Measurements from ENCODE around the gene CSF1.

CSF1 gene

DNA sequence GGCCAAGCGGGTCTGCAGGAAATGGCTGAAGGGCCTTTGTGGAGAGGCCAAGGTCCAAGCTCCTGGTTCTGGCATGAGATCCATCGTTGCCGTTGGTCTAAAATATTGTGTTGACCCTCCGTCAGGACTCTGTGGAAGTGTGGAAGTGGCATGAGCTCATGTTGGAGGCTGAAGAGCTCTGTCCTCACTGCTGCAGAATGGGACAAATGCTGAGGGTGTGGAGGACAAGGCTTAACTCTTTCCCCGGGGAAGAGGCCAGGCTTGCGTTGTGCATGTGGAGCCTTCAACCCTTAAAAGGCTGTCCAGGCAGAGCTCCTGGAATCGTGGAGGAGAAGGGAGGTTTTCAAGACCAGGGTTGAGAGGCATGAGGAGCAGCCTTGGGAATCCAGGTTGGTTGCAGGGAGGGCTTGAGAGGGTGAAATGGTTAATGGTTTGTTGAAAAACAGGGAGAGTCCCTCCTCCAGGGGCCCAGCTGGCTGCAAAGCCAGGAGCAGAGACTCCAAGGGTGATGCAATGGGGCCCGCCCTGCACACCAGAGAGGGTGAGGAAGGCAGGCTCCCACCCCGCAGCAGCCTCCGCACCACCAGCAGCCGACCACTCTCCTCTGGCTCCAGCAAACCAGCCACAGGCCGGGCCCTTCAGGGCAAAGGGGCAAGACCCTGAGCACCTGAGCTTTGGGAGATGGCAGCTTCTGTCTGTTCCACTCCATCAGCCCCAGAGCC lies 67.2 kb downstream of the CSF1 start:
- DNase-seq (ENCODE audit: low spot score), result no peak
- no peak overlapping the region for H3K27ac ChIP-seq (replicated peaks; ENCODE audit: low read length)
- no peaks in the 10 kb centered on the region for H3K36me3 ChIP-seq (replicated peaks in 1 of 2; ENCODE audit: control insufficient read depth in 2 of 2, insufficient read depth in 2 of 2, low read length in 2 of 2)
- no peak overlapping the region for H3K4me2 ChIP-seq (ENCODE audit: insufficient read depth, low read length, poor library complexity, severe bottlenecking)
- H3K4ac ChIP-seq (ENCODE audit: low read length), result no peak overlapping the region
- H3K27me3 ChIP-seq (ENCODE audit: control insufficient read depth in 3 of 3, insufficient read depth in 3 of 3, low read depth in 1 of 3, low read length in 3 of 3), result peaks cover 0 to 3% (median 0%) of the 10 kb centered on the region in 3 experiments
- H3K14ac ChIP-seq (ENCODE audit: low read length), result peak overlapping the region; percentile 47
- H2AK5ac ChIP-seq (ENCODE audit: low read depth, low read length), result no peak overlapping the region
- no peak overlapping the region for H2BK120ac ChIP-seq (ENCODE audit: low read depth, low read length)
- no peaks in the 10 kb centered on the region for H3K79me1 ChIP-seq (ENCODE audit: low read depth, low read length)
- no peak overlapping the region for H2BK5ac ChIP-seq (ENCODE audit: low read length)
- H4K8ac ChIP-seq (ENCODE audit: low read depth, low read length), result peak overlapping the region; percentile 96
- no peak overlapping the region for H3K4me3 ChIP-seq (ENCODE audit: low read length in 2 of 2)
- peaks cover 0 to 3% of the 10 kb centered on the region in 2 donors for H3K4me1 ChIP-seq (ENCODE audit: control insufficient read depth in 2 of 2, insufficient read depth in 1 of 2, low read depth in 1 of 2, low read length in 2 of 2)
- H4K91ac ChIP-seq (ENCODE audit: low read depth, low read length, poor library complexity), result no peak overlapping the region
- peak overlapping the region; percentile 3 for H2BK15ac ChIP-seq (ENCODE audit: low read length)
- H3K9me3 ChIP-seq (replicated peaks in 1 of 2; ENCODE audit: control insufficient read depth in 2 of 2, insufficient read depth in 1 of 2, low read depth in 1 of 2, low read length in 2 of 2), result no peaks in the 10 kb centered on the region
- peak overlapping the region; percentile 12 for H3K18ac ChIP-seq (ENCODE audit: low read length)
- no peak overlapping the region for H3K9ac ChIP-seq (ENCODE audit: low read depth, low read length, poor library complexity)
- H3K23ac ChIP-seq (ENCODE audit: low read depth, low read length, poor library complexity), result no peak overlapping the region
- H2AFZ ChIP-seq (ENCODE audit: low read length), result no peak overlapping the region
- no CpG with 5 or more reads among the region's 12 CpGs for WGBS, 2 donors (ENCODE audit: extremely low coverage in 2 of 2, insufficient read length in 2 of 2, insufficient replicate concordance in 1 of 2)
- H2BK12ac ChIP-seq (ENCODE audit: low read length), result no peak overlapping the region

GRCh38 chr1:109978761-109979488 lies 68.3 kb downstream of the CSF1 start:
- no peak for DNase-seq (ENCODE audit: low spot score)

DNA sequence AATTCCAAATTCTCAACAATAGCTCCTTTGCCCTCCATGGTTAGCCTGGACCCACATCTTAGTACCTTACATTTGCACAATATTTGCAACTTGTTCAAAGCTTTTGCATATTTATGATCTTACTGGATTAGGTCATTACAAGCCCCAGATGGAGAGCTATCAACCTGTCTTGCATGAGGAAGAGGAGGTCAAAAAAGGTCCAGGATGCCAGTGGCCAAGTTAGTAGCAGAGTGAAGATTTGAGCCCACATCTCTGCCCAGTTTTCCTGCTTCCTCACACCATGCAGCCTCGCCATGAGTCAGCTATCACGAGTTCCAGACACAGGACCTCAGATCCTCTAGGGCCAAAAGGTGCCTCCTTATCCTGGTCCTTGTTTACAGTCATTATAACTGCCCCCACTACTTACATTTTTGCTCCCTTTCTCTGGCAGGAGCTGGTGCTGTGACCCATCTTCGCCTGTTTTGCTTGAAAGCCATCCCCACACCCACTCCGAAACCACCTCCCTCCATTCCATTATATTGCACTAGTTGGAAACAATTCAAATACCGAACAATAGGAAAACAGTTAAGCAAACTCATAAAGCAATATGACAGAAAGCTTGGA lies 68.9 kb downstream of the CSF1 start:
- no CpG with 5 or more reads among the region's 5 CpGs for WGBS, 2 donors (ENCODE audit: extremely low coverage in 2 of 2, insufficient read length in 2 of 2, insufficient replicate concordance in 1 of 2)
- no peaks in the 10 kb centered on the region for H3K79me1 ChIP-seq (ENCODE audit: low read depth, low read length)
- no peak overlapping the region for H3K4me3 ChIP-seq (ENCODE audit: low read length in 2 of 2)
- no peaks in the 10 kb centered on the region for H3K9me3 ChIP-seq (replicated peaks in 1 of 2; ENCODE audit: control insufficient read depth in 2 of 2, insufficient read depth in 1 of 2, low read depth in 1 of 2, low read length in 2 of 2)
- H3K4me2 ChIP-seq (ENCODE audit: insufficient read depth, low read length, poor library complexity, severe bottlenecking), result no peak overlapping the region
- no peak overlapping the region for H4K8ac ChIP-seq (ENCODE audit: low read depth, low read length)
- peaks cover 0 to 3% (median 0%) of the 10 kb centered on the region in 3 experiments for H3K27me3 ChIP-seq (ENCODE audit: control insufficient read depth in 3 of 3, insufficient read depth in 3 of 3, low read depth in 1 of 3, low read length in 3 of 3)
- peak overlapping the region; percentile 47 for H2AK5ac ChIP-seq (ENCODE audit: low read depth, low read length)
- no peak overlapping the region for H3K14ac ChIP-seq (ENCODE audit: low read length)
- H3K18ac ChIP-seq (ENCODE audit: low read length), result no peak overlapping the region
- peaks cover 6 to 9% of the 10 kb centered on the region in 2 donors for H3K4me1 ChIP-seq (ENCODE audit: control insufficient read depth in 2 of 2, insufficient read depth in 1 of 2, low read depth in 1 of 2, low read length in 2 of 2)
- DNase-seq (ENCODE audit: low spot score), result no peak
- H3K23ac ChIP-seq (ENCODE audit: low read depth, low read length, poor library complexity), result no peak overlapping the region
- H2BK12ac ChIP-seq (ENCODE audit: low read length), result no peak overlapping the region
- H3K36me3 ChIP-seq (replicated peaks in 1 of 2; ENCODE audit: control insufficient read depth in 2 of 2, insufficient read depth in 2 of 2, low read length in 2 of 2), result no peaks in the 10 kb centered on the region
- peak overlapping the region; percentile 22 for H4K91ac ChIP-seq (ENCODE audit: low read depth, low read length, poor library complexity)
- no peak overlapping the region for H2BK120ac ChIP-seq (ENCODE audit: low read depth, low read length)
- no peak overlapping the region for H2BK5ac ChIP-seq (ENCODE audit: low read length)
- peak overlapping the region; percentile 47 for H3K9ac ChIP-seq (ENCODE audit: low read depth, low read length, poor library complexity)
- no peak overlapping the region for H2BK15ac ChIP-seq (ENCODE audit: low read length)
- H3K27ac ChIP-seq (replicated peaks; ENCODE audit: low read length), result no peak overlapping the region
- no peak overlapping the region for H3K4ac ChIP-seq (ENCODE audit: low read length)
- H2AFZ ChIP-seq (ENCODE audit: low read length), result no peak overlapping the region

More at GRCh38 chr1:109978761-109979488, 68.3 kb downstream of the CSF1 start:
- no peak overlapping the region for H3K4me3 ChIP-seq (ENCODE audit: low read length in 2 of 2)
- no peaks in the 10 kb centered on the region for H3K9me3 ChIP-seq (replicated peaks in 1 of 2; ENCODE audit: control insufficient read depth in 2 of 2, insufficient read depth in 1 of 2, low read depth in 1 of 2, low read length in 2 of 2)
- H4K8ac ChIP-seq (ENCODE audit: low read depth, low read length), result no peak overlapping the region
- H2AFZ ChIP-seq (ENCODE audit: low read length), result no peak overlapping the region
- H3K27me3 ChIP-seq (ENCODE audit: control insufficient read depth in 3 of 3, insufficient read depth in 3 of 3, low read depth in 1 of 3, low read length in 3 of 3), result peaks cover 0 to 3% (median 0%) of the 10 kb centered on the region in 3 experiments
- no peak overlapping the region for H2BK15ac ChIP-seq (ENCODE audit: low read length)
- no peak overlapping the region for H2BK12ac ChIP-seq (ENCODE audit: low read length)
- H3K4me2 ChIP-seq (ENCODE audit: insufficient read depth, low read length, poor library complexity, severe bottlenecking), result no peak overlapping the region
- H3K23ac ChIP-seq (ENCODE audit: low read depth, low read length, poor library complexity), result no peak overlapping the region
- H3K36me3 ChIP-seq (replicated peaks in 1 of 2; ENCODE audit: control insufficient read depth in 2 of 2, insufficient read depth in 2 of 2, low read length in 2 of 2), result no peaks in the 10 kb centered on the region
- no peaks in the 10 kb centered on the region for H3K79me1 ChIP-seq (ENCODE audit: low read depth, low read length)
- H2BK5ac ChIP-seq (ENCODE audit: low read length), result no peak overlapping the region
- H2BK120ac ChIP-seq (ENCODE audit: low read depth, low read length), result no peak overlapping the region
- H3K27ac ChIP-seq (replicated peaks; ENCODE audit: low read length), result no peak overlapping the region
- H2AK5ac ChIP-seq (ENCODE audit: low read depth, low read length), result no peak overlapping the region
- H3K14ac ChIP-seq (ENCODE audit: low read length), result no peak overlapping the region
- no peak overlapping the region for H3K9ac ChIP-seq (ENCODE audit: low read depth, low read length, poor library complexity)
- WGBS, 2 donors (ENCODE audit: extremely low coverage in 2 of 2, insufficient read length in 2 of 2, insufficient replicate concordance in 1 of 2), result no CpG with 5 or more reads among the region's 9 CpGs
- H3K18ac ChIP-seq (ENCODE audit: low read length), result no peak overlapping the region
- H3K4ac ChIP-seq (ENCODE audit: low read length), result no peak overlapping the region
- peaks cover 3 to 6% of the 10 kb centered on the region in 2 donors for H3K4me1 ChIP-seq (ENCODE audit: control insufficient read depth in 2 of 2, insufficient read depth in 1 of 2, low read depth in 1 of 2, low read length in 2 of 2)
- H4K91ac ChIP-seq (ENCODE audit: low read depth, low read length, poor library complexity), result peak overlapping the region; percentile 22

All from neuronal stem cell (in vitro differentiated cells).